Esophagus (tissue), 2 donors: ENCODE measurements around the gene THOC7. TPM values are rescaled to one million over a fixed set of nuclear protein-coding genes. Genes with fewer than 3 reads are reported as not detected.

ENCODE experiments used
- H3K27ac ChIP-seq, 2 donors: one replicate each; pipeline ENCODE4 v1.5.1; 2013; ENCODE audit warnings: low read depth in 2 of 2, mild to moderate bottlenecking in 2 of 2, inconsistent platforms in 1 of 2, low read length in 1 of 2, moderate library complexity in 1 of 2
- H3K27me3 ChIP-seq, 2 donors: one replicate each; pipeline ENCODE4 v1.6.1; 2013; ENCODE audit warnings: low read length in 2 of 2, control low read depth in 1 of 2, mild to moderate bottlenecking in 1 of 2; ENCODE audit not compliant: insufficient read depth in 2 of 2, control insufficient read depth in 1 of 2
- H3K36me3 ChIP-seq, 2 donors: one replicate each; pipeline ENCODE4 v1.6.1; 2013; ENCODE audit warnings: low read length in 1 of 2; ENCODE audit not compliant: control insufficient read depth in 2 of 2, insufficient read depth in 2 of 2
- H3K4me1 ChIP-seq, 2 donors: one replicate each; pipeline ENCODE4 v1.6.1; 2013; ENCODE audit warnings: low read length in 1 of 2; ENCODE audit not compliant: control insufficient read depth in 2 of 2, insufficient read depth in 2 of 2
- H3K4me3 ChIP-seq, 2 donors: one replicate each; pipeline ENCODE4 v1.5.1; 2013; ENCODE audit warnings: low read length in 2 of 2, mild to moderate bottlenecking in 2 of 2, low read depth in 1 of 2, moderate library complexity in 1 of 2
- H3K9me3 ChIP-seq, 2 donors: one replicate each; pipeline ENCODE4 v1.6.1; 2013; ENCODE audit warnings: mild to moderate bottlenecking in 2 of 2, low read depth in 1 of 2, low read length in 1 of 2, moderate library complexity in 1 of 2; ENCODE audit not compliant: control insufficient read depth in 2 of 2, insufficient read depth in 1 of 2
- WGBS, 2 donors: extraction: QIAGEN DNeasy Blood & Tissue Kit; methylation state at CpG; one replicate each; pipeline ENCODE4 v1.1.7; 2013; 5-methylcytosine and 5-hydroxymethylcytosine counted together
- polyA plus RNA-seq, 2 donors: library from polyadenylated mRNA; stranded (reverse); fragments of 200-250 nt; gene quantifications; one replicate each; pipeline ENCODE4 v1.2.3, GENCODE V29; 2013
- donor health status: healthy with polysubstance abuse.
- donor health status: Bipolar disorder and iron deficiency.

THOC7 gene
- 100 to 1,000 TPM in 1 of 2 donors, 10 to 100 TPM in 1; 80.7 to 223 TPM for polyA plus RNA-seq

- peaks cover 0 to 4% of the 10 kb centered on the region in 2 donors for H3K4me1 ChIP-seq
- 1 to 2% methylated on average over 50 to 98 of the region's 98 CpGs for WGBS, 2 donors
- H3K27me3 ChIP-seq: no peaks in the 10 kb centered on the region
- no peaks in the 10 kb centered on the region for H3K36me3 ChIP-seq
- H3K27ac ChIP-seq: peak within 1 kb of the TSS; percentile 84 to 93
- H3K4me3 ChIP-seq: peak within 1 kb of the TSS; percentile 89 to 99
- no peaks in the 10 kb centered on the region for H3K9me3 ChIP-seq
Observed at GRCh38 chr3:63863150-63864007, at the start of gene THOC7, which contains the start of gene ATXN7. TSS of gene THOC7 (minus strand) at chr3:63863805. CDS start at chr3:63863790, 15 bp downstream. TSS of gene ATXN7 (plus strand) at chr3:63863867. CDS start at chr3:63912599, 48,732 bp downstream.

GRCh38 chr3:63912768-63913588, 49.4 kb upstream of the THOC7 start:
- 3 to 5% methylated on average over 33 to 46 of the region's 46 CpGs for WGBS, 2 donors
- peaks cover 2 to 4% of the 10 kb centered on the region in 2 donors for H3K36me3 ChIP-seq
- H3K9me3 ChIP-seq: no peaks in the 10 kb centered on the region
- no peaks in the 10 kb centered on the region for H3K4me1 ChIP-seq
- no peaks in the 10 kb centered on the region for H3K27me3 ChIP-seq
- peak overlapping the region; percentile 97 to 99 for H3K27ac ChIP-seq
- peak overlapping the region; percentile 75 to 90 for H3K4me3 ChIP-seq

- Histone ChIP-seq H3K27ac (peak within 1 kb of the TSS; percentile 97 to 99), H3K4me3 (peak within 1 kb of the TSS; percentile 75 to 90), H3K9me3 (no peaks in the 10 kb centered on the region), H3K4me1 (no peaks in the 10 kb centered on the region), H3K36me3 (no peaks in the 10 kb centered on the region), H3K27me3 (no peaks in the 10 kb centered on the region)
- 0 to 1% methylated on average over 102 to 115 of the region's 115 CpGs for WGBS, 2 donors
Observed at GRCh38 chr3:63911873-63912767, 48.5 kb upstream of the THOC7 start, which contains the start of gene SCAANT1. TSS of gene SCAANT1 (minus strand) at chr3:63912383.

- peak overlapping the region; percentile 97 to 99 for H3K27ac ChIP-seq
- no peaks in the 10 kb centered on the region for H3K4me1 ChIP-seq
- H3K4me3 ChIP-seq: peak overlapping the region; percentile 75 to 90
- H3K36me3 ChIP-seq: no peaks in the 10 kb centered on the region
- no peaks in the 10 kb centered on the region for H3K9me3 ChIP-seq
- H3K27me3 ChIP-seq: no peaks in the 10 kb centered on the region
- 0% methylated on average over 18 of the region's 18 CpGs for WGBS, 2 donors
Observed at GRCh38 chr3:63911509-63911872, 47.9 kb upstream of the THOC7 start.

GRCh38 chr3:63910891-63911290, 47.3 kb upstream of the THOC7 start:
- Histone ChIP-seq H3K4me1 (no peaks in the 10 kb centered on the region), H3K4me3 (peak overlapping the region in 1 of 2 donors; percentile 75), H3K36me3 (peaks cover 0 to 2% of the 10 kb centered on the region in 2 donors), H3K27ac (peak overlapping the region in 1 of 2 donors; percentile 99), H3K27me3 (no peaks in the 10 kb centered on the region), H3K9me3 (no peaks in the 10 kb centered on the region)
- WGBS, 2 donors: 47 to 58% methylated on average over 1 of the region's 1 CpG

GRCh38 chr3:63910001-63910400, 46.4 kb upstream of the THOC7 start:
- Histone ChIP-seq H3K9me3 (no peaks in the 10 kb centered on the region), H3K4me1 (no peaks in the 10 kb centered on the region), H3K4me3 (no peak overlapping the region), H3K27me3 (no peaks in the 10 kb centered on the region), H3K36me3 (peaks cover 0 to 2% of the 10 kb centered on the region in 2 donors), H3K27ac (no peak overlapping the region)
- WGBS, 2 donors: 95 to 96% methylated on average over 4 of the region's 4 CpGs

- Histone ChIP-seq H3K4me1 (no peaks in the 10 kb centered on the region), H3K27ac (no peak overlapping the region), H3K4me3 (no peak overlapping the region), H3K36me3 (peaks cover 0 to 2% of the 10 kb centered on the region in 2 donors), H3K27me3 (no peaks in the 10 kb centered on the region), H3K9me3 (no peaks in the 10 kb centered on the region)
- 74 to 75% methylated on average over 2 of the region's 2 CpGs for WGBS, 2 donors
Observed at GRCh38 chr3:63909431-63909830, 45.8 kb upstream of the THOC7 start.

- no peak overlapping the region for H3K27ac ChIP-seq
- no peaks in the 10 kb centered on the region for H3K27me3 ChIP-seq
- H3K4me3 ChIP-seq: no peak overlapping the region
- H3K36me3 ChIP-seq: peaks cover 0 to 2% of the 10 kb centered on the region in 2 donors
- WGBS, 2 donors: 92 to 94% methylated on average over 1 of the region's 1 CpG
- H3K4me1 ChIP-seq: no peaks in the 10 kb centered on the region
- H3K9me3 ChIP-seq: no peaks in the 10 kb centered on the region
Observed at GRCh38 chr3:63908776-63909175, 45.2 kb upstream of the THOC7 start.
